IMR-90 (cell line): ENCODE data around the gene METTL21C.

ENCODE experiments used
- BHLHE40 ChIP-seq: fragments of 150-350 bp; IDR thresholded peaks from 2 replicates; pipeline ENCODE4 v1.6.1; 2016; ENCODE audit warnings: mild to moderate bottlenecking, low read depth, low read length
- CEBPB ChIP-seq: IDR thresholded peaks from 2 replicates; pipeline ENCODE4 v1.6.1; 2012; ENCODE audit warnings: low read depth, low read length, improper control_type of control experiment
- CHD1 ChIP-seq: IDR thresholded peaks from 2 replicates; pipeline ENCODE4 v1.6.1; 2012; ENCODE audit warnings: low read depth, low read length, improper control_type of control experiment
- ELK1 ChIP-seq: fragments of 150-350 bp; IDR thresholded peaks from 2 replicates; pipeline ENCODE4 v1.6.1; 2016; ENCODE audit warnings: low read depth, mild to moderate bottlenecking, low read length, moderate library complexity, borderline replicate concordance
- FOS ChIP-seq: fragments of 150-350 bp; IDR thresholded peaks from 2 replicates; pipeline ENCODE4 v1.6.1; 2016; ENCODE audit warnings: low read depth, low read length
- MAFK ChIP-seq: IDR thresholded peaks from 2 replicates; pipeline ENCODE4 v1.6.1; 2012; ENCODE audit warnings: low read depth, low read length, improper control_type of control experiment
- MAZ ChIP-seq: IDR thresholded peaks from 2 replicates; pipeline ENCODE4 v1.6.1; 2012; ENCODE audit warnings: low read depth, mild to moderate bottlenecking, low read length, improper control_type of control experiment, moderate library complexity, borderline replicate concordance
- MXI1 ChIP-seq: IDR thresholded peaks from 2 replicates; pipeline ENCODE4 v1.6.1; 2012; ENCODE audit warnings: low read depth, mild to moderate bottlenecking, low read length, moderate library complexity, borderline replicate concordance
- POLR2A ChIP-seq: IDR thresholded peaks from 2 replicates; pipeline ENCODE4 v1.6.1; 2012; ENCODE audit warnings: mild to moderate bottlenecking, low read depth, low read length
- RAD21 ChIP-seq: IDR thresholded peaks from 2 replicates; pipeline ENCODE4 v1.6.1; 2012; ENCODE audit warnings: low read length, improper control_type of control experiment
- RFX5 ChIP-seq: IDR thresholded peaks from 2 replicates; pipeline ENCODE4 v1.8.0; 2012; ENCODE audit warnings: low read depth, mild to moderate bottlenecking, low read length, moderate library complexity
- SMC3 ChIP-seq: fragments of 150-350 bp; IDR thresholded peaks from 2 replicates; pipeline ENCODE4 v1.6.1; 2016; ENCODE audit warnings: low read depth, mild to moderate bottlenecking, antibody characterized with exemption, low read length, moderate library complexity
- TF ChIP-seq, protein P1 (sequence below): conservative IDR thresholded peaks from 2 replicates; pipeline ENCODE4 v1.5.1; 2012; ENCODE audit warnings: mild to moderate bottlenecking, low read depth, low read length, improper control_type of control experiment
- TF ChIP-seq, protein P2 (sequence below): fragments of 150-350 bp; IDR thresholded peaks from 2 replicates; pipeline ENCODE4 v1.6.1; 2017; ENCODE audit warnings: mild to moderate bottlenecking, antibody characterized with exemption, low read length, low read depth

DNA sequence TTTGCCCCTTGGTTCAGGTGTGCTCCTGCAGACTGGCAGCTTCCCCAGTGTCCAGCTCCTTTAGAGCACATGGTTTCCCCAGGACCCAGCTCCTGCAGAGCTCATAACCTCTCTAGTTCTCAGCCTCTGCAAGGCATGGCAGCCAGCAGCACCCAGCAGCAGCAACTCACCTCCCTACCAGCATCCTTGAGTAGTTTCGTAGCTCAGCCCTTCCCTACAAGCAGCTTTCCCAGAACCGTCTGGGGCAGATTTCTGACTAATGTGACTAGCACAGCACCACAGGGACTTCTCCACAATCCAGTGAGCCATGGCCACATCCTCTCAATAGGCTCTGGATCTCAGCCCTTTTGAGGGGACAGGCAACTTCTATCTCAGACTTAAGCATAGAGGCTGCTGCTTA lies 14.1 kb upstream of the METTL21C start:
- TF ChIP-seq, protein P1, sequence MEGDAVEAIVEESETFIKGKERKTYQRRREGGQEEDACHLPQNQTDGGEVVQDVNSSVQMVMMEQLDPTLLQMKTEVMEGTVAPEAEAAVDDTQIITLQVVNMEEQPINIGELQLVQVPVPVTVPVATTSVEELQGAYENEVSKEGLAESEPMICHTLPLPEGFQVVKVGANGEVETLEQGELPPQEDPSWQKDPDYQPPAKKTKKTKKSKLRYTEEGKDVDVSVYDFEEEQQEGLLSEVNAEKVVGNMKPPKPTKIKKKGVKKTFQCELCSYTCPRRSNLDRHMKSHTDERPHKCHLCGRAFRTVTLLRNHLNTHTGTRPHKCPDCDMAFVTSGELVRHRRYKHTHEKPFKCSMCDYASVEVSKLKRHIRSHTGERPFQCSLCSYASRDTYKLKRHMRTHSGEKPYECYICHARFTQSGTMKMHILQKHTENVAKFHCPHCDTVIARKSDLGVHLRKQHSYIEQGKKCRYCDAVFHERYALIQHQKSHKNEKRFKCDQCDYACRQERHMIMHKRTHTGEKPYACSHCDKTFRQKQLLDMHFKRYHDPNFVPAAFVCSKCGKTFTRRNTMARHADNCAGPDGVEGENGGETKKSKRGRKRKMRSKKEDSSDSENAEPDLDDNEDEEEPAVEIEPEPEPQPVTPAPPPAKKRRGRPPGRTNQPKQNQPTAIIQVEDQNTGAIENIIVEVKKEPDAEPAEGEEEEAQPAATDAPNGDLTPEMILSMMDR = no peak
- TF ChIP-seq SMC3 (no peak), POLR2A (no peak), MXI1 (no peak), RFX5 (no peak), BHLHE40 (no peak), FOS (no peak), MAZ (no peak), CEBPB (no peak), RAD21 (no peak), CHD1 (no peak), MAFK (no peak), ELK1 (no peak)
- TF ChIP-seq, protein P2, sequence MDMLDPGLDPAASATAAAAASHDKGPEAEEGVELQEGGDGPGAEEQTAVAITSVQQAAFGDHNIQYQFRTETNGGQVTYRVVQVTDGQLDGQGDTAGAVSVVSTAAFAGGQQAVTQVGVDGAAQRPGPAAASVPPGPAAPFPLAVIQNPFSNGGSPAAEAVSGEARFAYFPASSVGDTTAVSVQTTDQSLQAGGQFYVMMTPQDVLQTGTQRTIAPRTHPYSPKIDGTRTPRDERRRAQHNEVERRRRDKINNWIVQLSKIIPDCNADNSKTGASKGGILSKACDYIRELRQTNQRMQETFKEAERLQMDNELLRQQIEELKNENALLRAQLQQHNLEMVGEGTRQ = no peak
